Measurements from ENCODE around the gene WNT9B.

GRCh38 chr17:46890638-46891037 lies 39.3 kb downstream of the WNT9B start:
- TF ChIP-seq EZH2 (IDR thresholded peaks at IDR 0.05; ENCODE audit: low read length, unreplicated experiment) (no peak), CTCF (conservative IDR thresholded peaks at IDR 0.05; ENCODE audit: low read depth, low read length) (no peak), EZH2phosphoT487 (IDR thresholded peaks at IDR 0.05; ENCODE audit: borderline replicate concordance, low read length) (no peak)
